HG02973 (cell line): ENCODE measurements around the gene NRM.
"Not testable (repeated sequence)": the region's sequence is repeated elsewhere in the genome, so short reads cannot be mapped to it uniquely, and the experiment has no call there.

Experiments
- ATAC-seq: cut with Tn5 transposase; IDR thresholded peaks from one replicate; pipeline ENCODE4 v1.9.1; 2021; ENCODE audit warnings: moderate library complexity; ENCODE audit not compliant: unreplicated experiment

NRM gene

GRCh38 chr6:30720738-30721197 lies 30.0 kb upstream of the NRM start:
- ATAC-seq: no peak

- peak; percentile 35 for ATAC-seq
Measured at GRCh38 chr6:30719791-30720737, 29.3 kb upstream of the NRM start, which contains the start of gene TUBB. Gene TUBB, plus strand, starts transcription at chr6:30720352. Its CDS starts 155 bp downstream, at chr6:30720507.

GRCh38 chr6:30719356-30719755 lies 28.6 kb upstream of the NRM start:
- ATAC-seq: no peak

DNA sequence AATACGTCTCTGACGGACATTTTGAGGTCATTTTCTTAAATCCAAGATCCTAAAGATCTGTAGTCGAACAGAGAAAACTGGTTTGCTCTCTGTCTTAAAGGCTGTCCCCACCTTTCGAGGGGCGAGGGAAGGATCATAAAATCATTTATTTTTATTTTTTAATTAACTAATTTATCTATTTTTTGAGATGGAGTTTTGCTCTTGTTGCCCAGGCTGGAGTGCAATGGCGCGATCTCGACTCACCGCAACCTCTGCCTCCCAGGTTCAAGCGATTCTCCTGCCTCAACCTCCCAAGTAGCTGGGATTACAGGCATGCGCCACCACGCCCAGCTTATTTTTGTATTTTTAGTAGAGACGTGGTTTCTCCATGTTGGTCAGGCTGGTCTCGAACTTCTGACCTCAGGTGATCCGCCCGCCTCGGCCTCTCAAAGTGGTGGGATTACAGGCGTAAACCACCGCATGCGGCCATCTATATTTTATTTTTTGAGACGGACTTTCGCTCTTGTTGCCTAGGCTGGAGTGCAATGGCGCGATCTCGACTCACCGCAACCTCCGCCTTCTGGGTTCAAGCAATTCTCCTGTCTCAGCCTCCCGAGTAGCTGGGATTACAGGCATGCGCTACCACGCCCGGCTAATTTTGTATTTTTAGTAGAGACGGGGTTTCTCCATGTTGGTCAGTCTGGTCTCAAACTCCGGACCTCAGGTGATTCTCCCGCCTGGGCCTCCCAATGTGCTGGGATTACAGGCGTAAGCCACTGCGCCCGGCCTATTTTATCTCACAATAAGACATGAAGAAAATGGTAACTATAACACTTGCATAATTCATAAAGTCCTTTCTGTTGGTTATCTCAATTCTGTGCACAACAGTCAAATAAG lies 27.3 kb upstream of the NRM start:
- not testable (repeated sequence) for ATAC-seq

DNA sequence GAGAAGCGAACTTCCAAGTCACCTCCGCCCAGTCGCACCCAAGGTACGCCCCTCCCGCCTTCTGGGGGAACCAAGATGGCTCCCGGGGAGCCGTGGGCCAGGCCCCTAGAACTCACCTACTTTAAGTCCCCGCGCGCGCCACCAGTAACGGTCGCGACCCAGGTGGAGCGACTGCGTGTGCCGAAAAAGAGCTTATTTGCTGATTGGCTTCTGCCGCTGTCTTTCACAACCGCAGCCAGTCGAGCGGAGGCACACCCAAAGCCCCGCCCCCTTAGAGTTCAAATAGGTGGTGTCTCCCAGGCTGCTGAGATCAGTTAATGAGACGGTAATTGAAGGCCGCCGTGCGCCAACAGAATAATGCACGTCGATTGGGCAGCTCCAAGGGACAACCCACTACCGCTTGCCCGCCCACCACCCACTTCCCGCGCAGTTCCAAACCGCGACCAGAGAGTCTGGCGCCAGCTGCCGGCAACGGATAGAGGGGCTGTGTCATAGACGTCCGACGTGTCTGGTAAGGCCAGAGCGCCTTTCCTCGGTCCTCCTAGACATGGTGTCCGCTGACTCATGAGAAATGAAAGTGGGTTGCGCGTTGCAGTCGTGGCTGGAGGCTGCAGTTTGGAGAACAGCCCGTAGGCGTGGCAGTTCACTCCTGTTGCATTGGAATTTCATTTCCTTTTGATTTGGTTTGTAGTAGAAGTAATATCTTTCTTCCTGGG lies 26.5 kb upstream of the NRM start, which contains the start of gene MDC1:
Gene MDC1, minus strand, starts transcription at position 153 of the 716 bp plus-strand sequence. CDS start 2,106 bp downstream, outside the sequence.
- ATAC-seq: peak; percentile 55

GRCh38 chr6:30716879-30717128 lies 26.0 kb upstream of the NRM start:
- ATAC-seq: no peak

DNA sequence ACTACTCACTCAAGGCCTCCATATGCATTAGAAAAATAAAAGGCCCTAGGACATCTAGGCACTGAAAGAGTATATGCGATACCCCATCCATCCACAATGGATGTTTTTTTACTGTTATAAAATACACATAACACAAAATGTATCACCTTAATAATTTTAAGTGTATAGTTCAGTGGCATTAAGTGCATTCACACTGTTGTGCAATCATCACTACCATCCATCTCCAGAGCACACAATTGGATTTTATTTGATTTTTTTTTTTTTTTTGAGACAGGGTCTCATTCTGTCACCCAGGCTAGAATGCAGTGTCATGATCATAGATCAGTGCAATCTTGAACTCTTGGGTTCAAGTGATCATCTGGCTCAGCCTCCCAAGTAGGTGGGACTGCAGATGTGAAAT lies 23.5 kb upstream of the NRM start:
- ATAC-seq: no peak

DNA sequence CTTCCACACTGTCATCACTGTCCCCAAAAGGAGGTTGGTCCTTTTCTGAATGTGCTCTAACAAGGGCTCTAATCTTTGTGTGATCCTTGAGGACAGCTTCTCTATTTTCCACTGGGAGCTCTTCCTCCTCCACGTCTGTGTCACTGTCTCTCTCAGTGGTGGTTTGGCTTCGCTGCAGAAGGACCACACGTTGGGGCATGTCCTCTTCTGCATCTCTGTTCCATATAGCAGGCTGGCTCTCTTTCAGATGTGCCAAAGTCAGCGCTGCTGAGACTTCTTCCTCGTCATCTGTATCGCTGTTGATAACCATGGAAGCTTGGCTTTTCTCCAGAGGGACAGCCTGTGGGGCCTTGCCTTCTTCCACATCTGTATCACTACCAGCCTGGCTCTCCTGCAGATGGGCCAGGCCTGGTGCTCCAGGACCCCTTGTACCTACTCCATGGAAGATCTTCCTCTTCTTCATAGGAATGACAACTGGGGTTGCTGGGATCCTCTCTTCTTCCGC lies 21.7 kb upstream of the NRM start:
- ATAC-seq: no peak

GRCh38 chr6:30711758-30712380 lies 21.1 kb upstream of the NRM start:
- ATAC-seq: no peak

GRCh38 chr6:30709101-30709868 lies 18.5 kb upstream of the NRM start:
- no peak for ATAC-seq

DNA sequence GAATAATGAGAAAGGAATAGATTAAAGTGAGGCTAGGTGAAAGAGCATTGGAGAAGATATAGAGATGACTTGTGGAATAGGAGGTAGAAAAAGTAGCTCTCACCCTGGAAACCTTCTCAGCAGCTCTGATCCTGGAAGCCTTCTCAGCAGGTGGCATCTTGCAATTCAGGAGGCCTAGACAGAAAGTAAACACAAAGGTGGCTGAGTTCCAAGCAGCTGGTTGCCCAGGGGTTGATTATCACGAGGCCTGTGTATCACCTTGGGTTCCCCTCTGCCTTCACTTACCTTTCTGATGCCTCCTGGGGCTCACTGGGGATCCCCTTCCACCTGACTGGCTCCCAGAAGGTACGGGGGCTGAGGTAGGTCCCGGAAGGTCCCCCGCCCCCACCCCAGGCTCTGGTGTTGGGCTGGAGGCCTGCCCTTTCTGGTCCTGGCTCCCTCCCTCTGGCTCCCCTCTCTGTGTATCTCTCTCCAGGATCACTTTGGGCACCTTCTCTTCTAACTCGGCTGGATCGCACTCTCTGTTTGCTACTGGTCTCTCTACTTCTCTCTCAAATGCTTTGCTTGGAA lies 16.6 kb upstream of the NRM start:
- ATAC-seq: no peak

- no peak for ATAC-seq
Measured at GRCh38 chr6:30705620-30706019, 14.8 kb upstream of the NRM start.

DNA sequence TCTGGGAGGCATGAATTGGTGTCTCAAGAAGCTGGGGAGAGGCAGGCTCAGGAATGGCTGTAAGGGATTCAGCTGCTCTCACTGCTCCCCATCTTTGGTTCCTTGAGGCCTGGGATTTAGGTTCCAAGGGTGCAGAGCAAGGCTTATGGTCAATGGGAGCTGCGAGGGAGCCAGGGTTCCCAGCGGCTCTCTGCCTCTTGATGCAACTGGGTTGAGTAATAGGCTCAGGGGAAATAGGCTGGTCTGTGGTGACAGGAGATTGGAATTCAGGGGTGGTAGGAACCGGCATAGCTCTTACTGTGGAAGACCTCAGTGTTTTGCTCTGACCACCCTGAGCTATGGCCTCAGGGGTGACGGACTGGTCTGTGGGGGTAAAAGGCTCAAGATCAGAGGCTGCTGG lies 13.0 kb upstream of the NRM start:
- ATAC-seq: no peak

- no peak for ATAC-seq
Measured at GRCh38 chr6:30703011-30703410, 12.2 kb upstream of the NRM start.

- no peak for ATAC-seq
Measured at GRCh38 chr6:30700340-30700739, 9.6 kb upstream of the NRM start.

DNA sequence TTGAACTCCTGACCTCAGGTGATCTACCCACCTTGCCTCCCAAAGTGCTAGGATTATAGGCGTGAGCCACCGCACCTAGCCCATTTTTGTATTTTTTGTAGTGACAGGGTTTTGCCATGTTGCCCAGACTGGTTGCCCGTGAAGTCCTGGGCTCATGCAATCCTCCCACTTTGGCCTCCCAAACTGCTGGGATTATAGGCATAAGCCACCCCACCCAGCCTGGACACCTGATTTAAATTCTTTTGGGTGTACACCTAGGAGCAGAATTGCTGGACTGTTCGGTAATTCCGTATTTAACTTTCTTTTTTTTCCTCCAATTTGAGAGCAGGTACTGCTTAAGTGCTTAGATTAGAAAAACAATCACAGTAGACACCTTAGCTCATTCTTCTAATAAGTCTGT lies 5.6 kb upstream of the NRM start:
- no peak for ATAC-seq

DNA sequence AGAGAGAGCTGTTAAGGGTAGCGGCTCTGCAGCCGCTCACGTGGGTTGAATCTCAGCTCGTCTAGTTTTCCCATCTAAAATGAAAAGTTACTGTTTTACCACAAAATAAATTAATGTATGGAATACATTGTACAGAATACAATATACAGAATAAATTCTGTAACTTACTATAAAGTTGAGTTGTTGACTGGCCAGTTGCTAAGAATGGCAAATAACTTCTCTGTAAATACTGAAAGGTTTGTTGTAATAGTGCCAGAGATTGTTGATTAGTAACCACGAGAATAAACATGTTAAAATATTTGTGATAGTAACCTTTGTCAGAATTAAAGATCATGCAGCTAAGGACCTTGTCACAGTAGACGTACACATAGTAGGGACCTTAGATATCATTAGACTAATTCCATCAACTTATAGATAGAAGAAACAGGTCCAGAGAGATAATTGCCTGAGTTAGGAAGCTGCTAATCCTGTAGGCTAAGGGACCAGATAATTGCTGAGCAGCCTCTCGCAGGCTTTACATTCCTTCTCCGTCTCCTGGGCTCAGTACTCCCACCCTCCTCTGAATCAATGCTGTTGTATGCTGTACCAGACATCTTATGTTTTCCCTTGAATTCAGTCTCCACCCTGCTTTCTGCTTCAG lies 544 bp upstream of the NRM start:
- no peak for ATAC-seq

- ATAC-seq: no peak
Measured at GRCh38 chr6:30689985-30690384, 799 bp downstream of the NRM start.
